Activated gamma-delta T cell treated with anti-CD3 and anti-CD28 coated beads, Interleukin-2, amount 50 U/mL, for 16 hours (primary cell): Measurements from ENCODE around the gene CHDH.

ENCODE experiments used
- DNase-seq: peaks from one replicate; pipeline ENCODE4 v3.0.0-alpha.2; 2020; ENCODE audit warnings: low read depth

CHDH gene

GRCh38 chr3:53849916-53850315 lies 3.7 kb upstream of the CHDH start:
- DNase-seq = no peak

- DNase-seq = no peak
Measured at GRCh38 chr3:53846851-53847155, 584 bp upstream of the CHDH start.

DNA sequence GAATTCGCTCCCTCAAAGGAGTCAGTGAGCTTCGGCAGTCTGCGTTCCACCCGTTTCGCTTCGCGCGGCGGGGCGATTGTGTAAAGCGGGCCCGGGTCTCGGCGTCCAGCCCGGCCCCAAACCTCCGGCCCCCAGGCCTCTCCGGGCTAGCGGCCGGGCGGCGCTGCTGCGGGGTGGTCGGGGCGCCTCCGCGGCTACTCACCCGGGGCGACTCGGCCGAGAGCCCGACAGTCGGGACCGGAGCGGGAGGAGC lies 412 bp downstream of the CHDH start:
- no peak for DNase-seq

DNA sequence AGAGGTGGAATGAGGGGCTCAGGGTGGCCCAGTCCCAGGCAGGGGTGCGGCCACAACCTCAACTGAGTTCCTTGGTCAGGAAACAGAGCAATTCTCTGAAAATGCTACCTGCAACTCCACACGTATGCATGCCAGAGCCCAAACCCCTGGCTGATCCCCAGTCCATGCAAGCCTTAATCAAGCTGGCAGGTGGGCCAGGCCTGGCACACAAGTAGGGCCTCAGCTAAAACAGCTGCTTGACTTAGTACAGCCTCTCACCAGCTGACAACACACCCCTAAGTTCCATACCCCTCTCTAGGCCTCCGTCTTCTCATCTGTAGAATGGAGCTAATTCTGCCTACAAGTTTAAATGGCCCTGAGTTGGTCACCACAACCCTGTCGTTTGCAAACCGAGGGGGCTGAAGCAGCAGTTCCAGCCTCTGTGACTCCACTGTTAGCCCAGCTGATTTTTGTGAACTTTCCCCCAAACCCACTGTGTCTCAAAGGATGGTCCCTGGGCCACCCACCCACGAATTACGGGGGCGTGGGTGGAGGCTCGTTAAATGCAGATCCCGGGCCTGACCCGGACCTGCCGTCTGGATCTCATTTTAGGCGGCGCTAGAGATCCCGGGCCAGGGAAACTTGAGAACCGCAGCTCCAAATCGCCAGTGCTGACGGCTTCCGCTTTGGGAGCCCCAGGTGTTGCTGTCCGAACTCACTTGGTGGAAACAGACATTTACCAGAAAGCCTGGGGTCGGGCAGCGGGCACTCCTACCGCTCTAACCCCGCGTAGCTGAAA lies 927 bp downstream of the CHDH start:
- no peak for DNase-seq

- DNase-seq = no peak
Measured at GRCh38 chr3:53844262-53845102, 1.7 kb downstream of the CHDH start.

DNA sequence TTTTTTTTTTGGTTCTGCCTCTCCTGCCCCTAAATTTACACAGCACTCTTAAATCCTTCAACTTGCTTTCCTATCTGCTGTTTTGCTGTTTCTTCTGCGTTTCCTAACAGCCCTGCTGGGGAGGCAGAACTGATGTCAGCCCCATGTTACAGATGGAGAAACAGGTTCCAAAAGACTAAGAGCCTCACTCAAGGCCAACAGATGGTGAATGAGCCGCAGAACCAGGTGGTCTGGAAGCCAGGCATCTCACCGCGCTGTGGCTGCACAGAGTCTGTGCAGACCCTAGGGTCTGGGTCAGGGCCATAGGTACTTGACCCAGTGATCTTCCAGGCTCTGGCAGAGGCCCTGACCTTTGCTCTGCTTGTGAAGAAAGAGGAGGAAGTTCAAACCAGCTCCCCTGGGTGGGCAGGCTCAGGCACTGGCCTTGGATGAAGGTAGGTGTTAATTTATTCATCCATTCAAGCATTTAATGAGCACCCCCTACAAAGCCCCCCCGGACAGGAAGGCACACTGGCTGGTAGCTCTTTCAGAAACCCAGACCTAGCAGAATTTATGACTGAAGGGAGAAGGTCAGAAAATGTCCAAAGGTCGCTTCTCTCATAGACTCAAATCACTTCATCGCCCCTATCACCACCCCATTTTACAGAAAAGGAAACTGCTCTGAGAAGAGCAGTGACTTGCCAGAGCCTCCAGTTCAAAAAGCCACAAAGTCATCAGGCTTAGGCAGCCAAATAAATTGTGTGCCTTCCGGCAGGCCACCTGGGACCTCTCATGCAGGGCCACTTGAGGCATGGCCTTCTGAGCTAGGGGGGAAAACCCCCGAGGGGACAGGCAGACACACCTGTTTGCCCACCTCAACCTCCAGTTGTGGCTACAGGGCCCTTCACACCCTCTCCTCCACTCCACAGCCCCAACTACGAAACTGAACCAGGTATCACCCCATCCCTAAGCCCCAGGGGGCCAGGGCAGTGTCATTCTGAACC lies 2.7 kb downstream of the CHDH start:
- no peak for DNase-seq

- DNase-seq = no peak
Measured at GRCh38 chr3:53842436-53843194, 3.6 kb downstream of the CHDH start.

DNA sequence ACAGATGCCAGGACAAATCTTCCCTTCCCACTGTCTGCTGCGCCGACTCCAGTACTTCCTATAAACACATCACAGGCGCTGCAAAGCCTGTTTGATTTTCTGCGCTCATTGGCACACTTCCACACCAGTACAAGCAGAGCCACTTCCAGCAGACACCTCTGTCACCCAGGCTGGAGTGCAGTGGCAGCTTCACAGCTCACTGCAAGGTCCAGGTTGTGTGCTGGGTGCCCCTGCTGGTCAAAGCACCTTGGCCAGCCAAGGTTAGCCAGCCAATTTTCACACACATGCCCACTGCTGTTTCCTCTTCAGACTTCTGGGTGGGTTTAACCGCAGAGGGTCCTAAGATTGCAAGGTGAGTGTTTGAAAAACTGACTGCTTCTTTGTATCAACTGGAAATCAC lies 4.9 kb downstream of the CHDH start:
- no peak for DNase-seq

GRCh38 chr3:53837331-53837730 lies 8.9 kb downstream of the CHDH start:
- DNase-seq = no peak

- no peak for DNase-seq
Measured at GRCh38 chr3:53836084-53836872, 9.9 kb downstream of the CHDH start.

DNA sequence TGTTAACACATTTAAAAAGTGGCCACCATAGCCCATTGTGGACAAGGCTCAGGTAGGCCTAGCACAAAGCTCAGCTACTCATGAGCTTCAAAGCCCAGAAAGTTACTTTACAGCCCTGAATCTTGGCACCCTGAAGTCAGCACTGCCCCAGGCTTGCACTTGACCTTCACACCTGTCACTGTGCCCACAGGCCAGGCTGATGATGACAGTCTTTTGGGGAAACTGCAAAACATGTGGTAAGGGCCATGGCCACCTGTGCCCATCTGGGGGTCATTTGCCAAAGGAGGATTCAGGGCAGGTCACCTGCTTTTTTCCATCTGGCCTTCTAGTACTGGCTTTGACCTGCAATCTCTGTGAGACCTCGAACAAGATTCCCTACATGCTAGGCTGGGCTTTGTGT lies 11.0 kb downstream of the CHDH start:
- no peak for DNase-seq

DNA sequence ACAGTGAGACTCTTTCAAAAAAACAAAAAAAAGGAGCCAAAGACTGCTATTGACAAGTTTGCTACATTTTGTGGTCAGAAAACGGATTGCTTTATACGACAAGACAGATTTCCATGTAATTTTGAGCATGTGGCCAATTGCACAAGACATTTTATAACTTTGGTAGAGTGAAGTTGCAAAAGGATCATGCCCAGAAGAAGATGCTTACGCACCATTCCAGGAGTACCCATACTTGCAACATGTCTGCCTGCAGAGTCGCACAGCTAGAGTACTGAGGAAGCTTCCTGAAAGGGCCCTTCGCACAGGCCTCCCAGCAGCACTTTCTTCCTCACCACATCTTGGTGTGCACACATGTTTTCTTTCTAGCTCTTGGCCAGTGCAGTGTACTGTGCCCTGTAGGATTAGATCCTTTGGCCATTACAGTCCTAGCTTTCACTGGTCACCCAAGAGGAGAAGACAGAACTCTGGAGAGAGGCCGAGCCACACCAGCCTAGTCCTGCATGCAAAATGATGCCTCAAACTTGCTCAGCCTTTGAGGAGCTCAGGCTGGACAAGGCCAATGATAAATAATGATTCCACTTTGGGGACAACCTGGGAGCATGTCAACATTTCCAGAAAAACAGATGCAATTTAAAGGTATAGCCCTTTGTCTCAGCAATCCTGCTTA lies 11.7 kb downstream of the CHDH start:
- DNase-seq = no peak

- DNase-seq = no peak
Measured at GRCh38 chr3:53833700-53834099, 12.5 kb downstream of the CHDH start.

- no peak for DNase-seq
Measured at GRCh38 chr3:53833053-53833645, 13.1 kb downstream of the CHDH start.

DNA sequence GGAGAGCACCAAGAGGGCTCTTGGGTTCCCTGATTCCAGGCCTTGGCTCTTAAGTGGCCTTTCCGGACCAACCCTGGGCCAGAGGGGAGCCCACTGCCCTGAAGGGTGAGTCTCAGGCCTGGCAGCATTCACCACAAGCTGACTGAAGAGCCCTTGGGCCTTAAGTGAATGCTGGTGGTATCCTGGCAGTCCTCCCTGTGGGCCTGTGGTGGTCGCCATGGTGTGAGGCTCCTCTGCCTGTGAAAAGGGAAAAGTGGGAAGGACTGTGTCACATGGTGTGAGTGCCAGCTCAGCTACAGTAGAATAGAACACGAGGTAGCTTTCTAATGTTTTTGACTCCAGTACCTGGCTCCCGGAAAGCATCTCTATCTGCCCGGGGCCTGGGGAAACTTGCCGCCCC lies 15.3 kb downstream of the CHDH start:
- no peak for DNase-seq

GRCh38 chr3:53829605-53830004 lies 16.6 kb downstream of the CHDH start:
- no peak for DNase-seq

- DNase-seq = no peak
Measured at GRCh38 chr3:53828581-53828980, 17.6 kb downstream of the CHDH start.

DNA sequence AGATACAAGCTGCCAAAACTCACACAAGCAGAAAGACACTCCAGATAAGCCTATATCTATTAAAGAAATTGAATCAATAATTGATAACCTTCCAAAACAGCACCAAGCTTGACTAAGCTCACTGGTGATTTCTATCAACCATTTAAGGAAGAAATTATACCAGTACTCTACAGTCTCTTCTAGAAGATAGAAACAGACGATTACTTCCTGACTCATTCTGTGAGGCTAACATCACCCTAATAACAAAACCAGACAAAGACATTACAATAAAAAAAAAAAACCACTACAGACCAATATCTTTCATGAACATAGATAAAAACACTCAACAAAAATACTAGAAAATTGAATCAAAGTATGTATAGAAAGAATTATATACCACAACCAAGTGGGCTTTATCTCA lies 20.2 kb downstream of the CHDH start:
- no peak for DNase-seq

GRCh38 chr3:53824795-53825194 lies 21.4 kb downstream of the CHDH start:
- no peak for DNase-seq

DNA sequence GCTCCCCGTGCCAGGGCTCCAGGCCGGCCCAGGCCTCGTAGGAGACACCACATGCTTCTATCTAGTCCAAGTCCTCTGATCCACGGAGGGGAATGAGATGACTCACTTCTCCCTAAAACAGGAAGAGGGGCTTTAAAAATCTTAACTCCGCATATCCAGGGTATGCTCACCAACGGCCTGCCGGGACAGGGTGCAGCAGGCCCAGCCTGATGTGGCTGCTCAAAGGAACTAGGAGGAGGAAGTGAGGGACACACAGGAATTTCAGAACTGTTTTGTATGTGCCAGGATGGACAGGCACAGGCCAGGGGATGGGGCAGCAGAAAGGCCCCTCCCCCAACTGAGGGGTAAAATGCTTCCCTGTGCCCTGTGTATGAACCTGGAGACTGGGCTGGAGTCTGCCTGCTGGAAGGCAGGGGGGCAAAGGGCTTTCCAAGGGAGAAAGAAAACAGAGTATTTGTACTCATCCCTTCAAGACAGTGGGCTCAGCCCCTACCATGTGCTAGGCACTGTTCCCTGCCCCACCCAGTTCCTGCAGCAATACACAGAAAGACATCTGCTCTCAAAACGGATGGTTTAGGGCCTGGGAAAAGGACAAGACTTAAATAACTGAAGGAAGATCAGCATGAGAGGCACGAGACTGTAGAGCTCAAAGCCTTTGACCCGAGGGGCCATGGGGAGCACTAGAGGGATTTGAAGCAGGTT lies 22.1 kb downstream of the CHDH start:
- no peak for DNase-seq
